GM21723 (cell line): ENCODE measurements around the gene UBAC2.
"Not testable (repeated sequence)": the region's sequence is repeated elsewhere in the genome, so short reads cannot be mapped to it uniquely, and the experiment has no call there.

Source experiments
- ATAC-seq: cut with Tn5 transposase; IDR thresholded peaks from one replicate; pipeline ENCODE4 v1.9.1; 2021; ENCODE audit warnings: mild to moderate bottlenecking, moderate library complexity; ENCODE audit not compliant: unreplicated experiment

The UBAC2 gene

DNA sequence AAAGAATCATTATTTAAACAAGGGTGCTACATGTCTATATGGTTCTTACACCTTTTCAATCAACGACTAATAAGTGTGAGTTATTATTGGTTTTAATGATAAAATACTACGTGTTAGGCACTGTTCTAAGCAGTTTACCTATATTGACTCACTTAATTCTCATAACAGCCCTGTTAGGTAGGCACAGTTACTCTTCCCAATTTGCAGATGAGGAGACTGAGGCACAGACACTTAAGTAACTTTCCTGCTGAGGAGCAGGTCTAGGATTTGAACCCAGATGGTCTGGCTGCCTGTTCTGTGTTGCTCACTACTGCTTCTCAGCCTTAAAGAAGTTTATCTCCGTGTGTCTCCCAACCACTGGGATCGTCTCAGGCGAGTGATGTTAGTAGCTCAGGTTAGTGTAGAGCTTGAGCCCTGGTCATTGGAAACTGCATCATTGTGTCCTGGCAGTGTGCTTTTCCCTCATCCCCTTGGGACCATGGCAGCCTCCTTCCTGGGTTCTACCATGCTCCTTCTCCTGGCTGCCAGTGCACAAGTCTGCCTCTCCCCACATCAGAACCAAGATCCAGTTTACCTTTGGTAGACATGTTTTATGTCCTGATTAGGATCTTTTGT, 10.9 kb downstream of the UBAC2 start:
- no peak for ATAC-seq

DNA sequence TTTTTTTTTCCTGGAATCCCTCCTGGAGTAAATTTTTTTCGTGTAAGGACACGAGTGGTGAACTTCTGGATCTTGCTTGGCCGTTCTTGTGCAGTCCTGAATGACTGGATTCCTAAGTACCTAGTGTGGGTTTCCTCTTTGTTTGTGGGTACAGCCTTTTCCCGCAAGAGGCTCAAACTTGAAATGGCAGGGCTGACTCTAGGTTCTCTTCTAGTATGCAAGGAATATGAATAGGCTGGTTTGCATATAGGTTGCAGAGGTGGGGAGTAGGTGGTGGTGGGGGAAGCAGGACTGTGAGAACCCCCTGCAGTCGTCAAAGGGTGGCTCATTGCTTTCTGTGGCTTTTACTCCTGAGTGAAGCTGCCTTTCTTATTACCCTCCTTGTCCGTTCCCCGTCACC, 13.6 kb downstream of the UBAC2 start:
- ATAC-seq = peak; percentile 73

DNA sequence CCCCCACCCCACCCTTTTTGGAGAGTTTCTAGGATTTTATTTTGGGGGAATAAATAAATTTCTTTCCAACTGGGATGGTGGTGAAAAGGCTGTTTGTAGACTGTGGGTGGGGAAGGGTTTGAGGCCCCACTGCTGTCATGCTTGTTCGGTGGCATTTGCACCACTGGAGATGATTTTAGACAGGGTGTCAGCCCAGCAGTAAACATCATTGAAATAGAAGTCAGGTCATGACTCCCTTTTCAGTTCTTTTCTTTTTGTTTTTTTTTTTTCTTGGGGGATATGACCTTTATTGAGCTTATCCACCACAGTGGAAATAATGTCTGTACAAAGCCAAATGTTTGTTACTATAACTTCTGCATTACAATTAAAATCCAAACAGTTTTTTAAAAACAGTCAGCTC, 14.1 kb downstream of the UBAC2 start:
- no peak for ATAC-seq

DNA sequence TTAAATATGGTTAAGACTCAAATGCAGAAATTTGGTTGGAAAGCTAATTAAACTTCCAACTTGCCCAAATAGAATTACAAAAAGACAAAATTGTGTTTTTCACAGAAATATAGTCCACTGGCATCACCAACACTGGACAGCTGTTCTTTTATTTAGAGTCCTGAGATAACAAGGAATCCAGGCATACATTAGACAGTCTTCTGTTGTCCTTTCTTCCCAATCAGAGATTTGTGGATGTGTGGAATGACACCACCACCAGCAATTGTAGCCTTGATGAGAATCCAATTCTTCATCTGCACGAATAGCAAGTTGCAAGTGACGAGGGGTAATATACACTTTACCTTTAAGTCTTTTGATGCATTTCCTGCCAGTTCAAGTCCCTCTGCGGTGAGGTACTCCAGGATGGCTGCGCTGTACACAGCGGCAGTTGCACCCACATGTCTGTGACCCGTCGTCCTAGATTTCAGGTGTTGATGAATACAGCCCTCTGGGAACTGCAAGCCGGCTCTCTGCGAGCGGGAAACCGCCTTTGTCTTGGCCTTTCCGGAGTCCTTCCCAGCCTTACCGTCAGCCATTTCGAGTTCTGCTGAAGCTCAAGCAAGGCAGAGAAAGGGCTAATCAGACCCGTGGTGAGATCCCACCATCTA, 14.7 kb downstream of the UBAC2 start:
- no peak for ATAC-seq

DNA sequence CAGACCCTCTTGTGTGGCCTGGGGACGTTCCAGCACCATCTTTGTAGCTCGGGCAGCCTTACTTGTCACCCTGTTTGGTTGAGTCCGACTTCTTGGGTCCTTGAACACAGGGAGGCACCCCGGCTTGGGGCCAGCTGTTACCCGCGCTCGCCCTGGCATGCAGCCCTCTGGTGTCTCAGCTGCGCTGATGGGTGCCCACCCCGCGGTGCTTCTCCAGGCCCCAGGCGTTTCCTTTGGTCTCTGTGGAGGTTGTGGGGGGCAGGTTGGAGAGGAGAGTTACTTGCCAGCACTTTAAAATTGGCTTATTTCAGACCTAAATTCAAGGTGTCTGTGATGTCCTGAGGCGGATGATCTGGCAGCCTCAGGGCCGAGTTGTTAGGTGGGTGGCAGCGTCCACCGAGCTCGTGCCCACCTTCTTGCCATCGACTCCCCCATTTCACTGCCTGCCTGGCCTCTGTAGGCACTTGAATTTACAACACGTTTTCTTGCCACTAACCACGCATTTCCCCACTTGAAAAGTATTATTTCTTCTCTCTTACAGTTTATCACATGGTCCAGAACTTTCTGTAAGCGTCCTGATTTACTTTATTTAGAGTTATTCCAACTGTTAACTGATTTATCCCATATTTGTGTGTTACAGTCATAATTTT, 16.9 kb downstream of the UBAC2 start:
- ATAC-seq = no peak

DNA sequence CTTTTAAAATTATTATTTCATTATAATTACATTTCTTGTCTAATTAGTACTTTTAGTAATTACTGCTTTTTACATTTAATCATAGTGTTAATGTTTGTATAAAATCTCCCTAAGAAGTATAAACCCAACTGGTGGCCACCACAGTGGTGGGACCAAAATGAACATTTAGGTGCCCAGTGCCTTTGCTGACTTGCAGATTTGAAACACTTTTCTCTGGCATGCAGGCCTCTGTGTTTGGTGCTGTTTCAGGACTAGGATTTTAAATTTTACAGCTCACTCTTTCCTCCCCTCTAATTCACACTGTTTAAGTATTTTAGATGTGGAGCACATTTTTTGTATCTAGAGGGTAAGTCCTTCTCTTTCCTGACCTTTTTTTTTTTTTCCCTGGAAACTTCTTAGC, 17.5 kb downstream of the UBAC2 start:
- no peak for ATAC-seq

DNA sequence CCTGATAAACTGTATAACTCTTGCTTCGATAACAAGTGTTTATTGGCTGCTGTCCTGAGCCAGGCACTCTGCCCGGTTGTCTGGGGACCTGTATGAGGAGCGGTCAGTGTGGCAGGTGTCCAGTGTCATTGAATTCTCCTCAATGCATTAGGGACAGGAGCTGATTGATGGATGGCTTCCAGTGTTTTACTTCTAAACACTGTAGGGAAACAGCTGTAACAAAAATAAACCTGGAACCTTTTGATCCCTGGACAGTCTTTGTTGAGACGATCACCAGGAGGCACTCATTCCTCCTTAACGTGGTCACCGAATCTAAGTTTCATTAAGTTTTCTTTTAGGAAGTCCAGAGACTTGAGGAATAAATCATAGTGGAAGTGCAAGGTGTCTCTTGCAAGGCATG, 17.9 kb downstream of the UBAC2 start:
- ATAC-seq = no peak

DNA sequence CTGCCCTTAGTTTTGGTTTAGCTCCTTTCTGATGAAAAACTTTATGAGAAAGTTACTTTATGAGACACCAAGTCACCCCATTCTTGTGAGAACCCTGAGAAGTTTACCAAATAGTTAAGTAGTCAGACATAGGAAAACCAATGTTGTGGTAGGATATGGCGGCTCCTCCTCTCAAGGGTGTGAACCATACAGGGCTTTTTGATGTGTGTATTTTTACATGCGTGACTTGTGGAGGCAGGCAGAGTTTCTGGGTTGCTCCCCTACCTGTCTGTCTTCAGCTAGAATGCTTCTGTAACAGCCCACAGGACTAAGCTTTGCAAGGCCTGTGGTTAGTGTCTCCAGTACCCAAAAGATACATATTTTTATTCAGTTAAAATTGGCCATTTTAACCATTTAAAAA, 18.3 kb downstream of the UBAC2 start:
- peak; percentile 59 for ATAC-seq

DNA sequence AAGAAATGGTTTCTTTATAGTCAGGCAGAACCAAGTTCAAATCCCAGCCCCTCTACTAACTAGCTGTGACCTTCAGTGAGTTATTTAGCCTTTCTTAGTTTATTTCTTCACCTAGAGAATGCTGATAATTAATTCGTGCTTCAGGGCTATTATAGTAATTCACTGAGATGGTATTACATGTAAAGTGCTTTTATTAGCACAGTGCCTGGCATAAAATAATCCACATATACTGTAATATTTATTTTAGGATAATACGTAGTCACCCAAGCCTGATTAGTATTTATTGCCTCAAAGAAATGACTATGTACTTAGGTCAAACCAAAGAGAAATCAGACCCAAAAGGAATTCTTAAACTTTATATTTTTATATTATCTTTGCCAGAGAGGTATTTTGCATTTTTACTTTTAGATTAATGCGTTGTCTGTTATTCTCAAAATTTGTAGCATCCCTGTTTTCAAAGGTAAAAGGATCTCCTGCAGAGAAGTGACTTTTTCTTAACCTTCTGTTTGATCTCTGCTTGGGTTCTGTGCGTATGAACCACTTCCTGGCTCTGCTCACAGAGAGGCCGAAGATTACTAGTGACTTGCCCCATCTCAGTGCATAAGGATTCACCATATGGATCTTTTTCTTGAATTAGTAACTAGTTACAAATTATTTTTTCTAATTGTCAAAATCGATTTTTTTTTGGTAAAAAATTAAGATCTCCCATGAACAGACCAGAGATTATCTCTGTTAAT, 19.7 kb downstream of the UBAC2 start:
- ATAC-seq = no peak

DNA sequence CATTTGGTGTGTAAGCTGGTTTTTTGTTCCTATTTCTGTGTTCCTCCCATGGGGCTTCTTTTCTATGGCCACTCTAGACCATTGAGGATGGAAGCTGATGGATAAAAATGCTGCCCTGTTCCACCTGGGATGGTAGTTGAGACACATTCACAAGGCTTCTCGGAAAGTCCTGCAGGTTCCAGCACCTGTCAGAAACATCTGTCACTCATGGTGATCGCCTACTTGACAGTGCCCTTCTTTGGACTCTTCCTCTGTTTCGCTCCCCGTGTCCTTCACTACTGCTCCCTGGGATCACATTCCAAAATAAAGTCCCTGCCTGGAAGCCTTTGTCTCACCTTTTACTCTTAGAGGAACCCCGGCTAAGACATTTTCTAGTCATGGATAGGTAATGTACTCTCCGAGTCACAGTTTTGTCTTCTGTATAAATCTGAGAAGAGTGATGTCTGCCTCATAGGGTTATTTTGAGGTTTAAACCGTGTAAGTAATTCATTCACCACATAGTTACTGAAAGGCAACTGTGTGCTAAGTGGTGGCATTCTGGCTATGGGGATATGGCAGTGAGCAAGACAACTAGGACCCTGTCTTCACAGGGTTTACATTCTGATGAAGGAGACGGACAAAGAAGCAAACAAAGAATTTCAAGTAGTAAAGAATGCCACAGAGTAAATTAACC, 21.0 kb downstream of the UBAC2 start:
- no peak for ATAC-seq

DNA sequence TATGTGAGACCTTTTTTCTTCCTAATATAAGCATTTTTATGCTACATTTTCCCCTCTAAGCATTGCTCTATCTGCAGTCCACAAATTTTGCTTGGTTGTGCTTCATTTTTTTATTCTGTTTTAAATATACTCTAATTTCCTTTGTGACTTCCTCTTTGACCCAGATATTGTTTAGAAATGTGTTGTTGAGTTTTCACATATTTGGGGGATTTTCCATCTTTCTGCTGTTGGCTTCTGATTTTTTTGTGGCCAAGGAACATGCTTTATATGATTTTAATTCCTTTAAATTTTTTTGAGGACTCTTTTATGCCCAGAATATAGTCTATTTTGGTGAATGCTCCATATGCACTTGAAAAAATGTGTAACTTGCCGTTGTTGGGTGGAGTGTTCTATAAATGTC, 22.9 kb downstream of the UBAC2 start:
- no peak for ATAC-seq

DNA sequence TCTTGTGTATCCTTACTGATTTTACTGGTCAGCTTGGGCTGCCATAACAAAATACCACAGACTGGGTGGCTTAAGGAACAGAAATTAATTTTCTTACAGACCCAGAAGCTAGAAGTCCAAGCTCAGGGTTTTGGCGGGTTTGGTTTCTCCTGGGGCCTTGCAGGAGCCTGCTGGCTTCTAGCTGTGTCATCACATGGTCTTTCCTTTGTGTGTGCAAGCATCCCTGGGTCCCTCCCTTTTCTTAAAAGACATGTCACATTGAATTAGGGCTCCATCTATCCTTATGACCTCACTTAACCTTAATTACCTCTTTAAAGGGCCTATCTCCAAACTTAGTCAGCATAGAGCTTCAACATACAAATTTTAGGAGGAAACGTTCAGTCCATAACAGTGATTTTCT, 23.4 kb downstream of the UBAC2 start:
- ATAC-seq = no peak

DNA sequence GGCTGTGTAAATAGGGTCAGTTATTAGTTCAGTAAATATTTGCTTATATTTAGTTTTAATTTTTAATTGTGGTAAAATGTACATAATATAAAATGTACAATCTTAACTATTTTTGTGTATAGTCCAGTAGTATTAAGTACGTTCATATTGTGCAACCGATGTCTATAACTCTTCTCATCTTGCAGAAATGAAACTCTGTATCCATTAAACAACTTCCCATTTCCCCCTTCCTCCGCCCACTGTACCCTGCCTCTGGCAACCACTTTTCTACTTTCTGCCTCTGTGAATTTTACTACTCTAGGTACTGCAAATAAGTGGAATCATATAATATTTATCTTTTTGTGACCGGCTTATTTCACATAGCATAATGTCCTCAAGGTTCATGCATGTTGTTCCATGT, 24.4 kb downstream of the UBAC2 start:
- ATAC-seq = no peak

DNA sequence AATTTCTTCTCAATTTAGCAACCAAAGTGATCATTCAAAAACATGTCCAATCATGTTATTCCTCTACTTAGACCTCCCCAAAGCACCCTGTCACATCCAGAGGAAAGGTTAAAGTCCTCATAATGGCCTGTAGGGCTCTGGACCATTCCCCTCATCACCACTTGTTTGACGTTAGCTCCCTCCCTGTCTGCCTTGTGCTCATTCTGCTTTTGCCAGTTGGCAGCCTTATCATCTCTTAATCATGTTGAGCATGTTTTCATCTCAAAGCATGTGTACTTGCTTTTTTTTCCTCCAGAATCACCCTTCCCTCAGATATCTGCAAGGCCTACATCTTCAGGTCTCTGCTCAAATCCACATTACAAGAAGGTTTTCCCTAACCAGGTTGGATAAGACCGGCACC, 25.9 kb downstream of the UBAC2 start:
- no peak for ATAC-seq

DNA sequence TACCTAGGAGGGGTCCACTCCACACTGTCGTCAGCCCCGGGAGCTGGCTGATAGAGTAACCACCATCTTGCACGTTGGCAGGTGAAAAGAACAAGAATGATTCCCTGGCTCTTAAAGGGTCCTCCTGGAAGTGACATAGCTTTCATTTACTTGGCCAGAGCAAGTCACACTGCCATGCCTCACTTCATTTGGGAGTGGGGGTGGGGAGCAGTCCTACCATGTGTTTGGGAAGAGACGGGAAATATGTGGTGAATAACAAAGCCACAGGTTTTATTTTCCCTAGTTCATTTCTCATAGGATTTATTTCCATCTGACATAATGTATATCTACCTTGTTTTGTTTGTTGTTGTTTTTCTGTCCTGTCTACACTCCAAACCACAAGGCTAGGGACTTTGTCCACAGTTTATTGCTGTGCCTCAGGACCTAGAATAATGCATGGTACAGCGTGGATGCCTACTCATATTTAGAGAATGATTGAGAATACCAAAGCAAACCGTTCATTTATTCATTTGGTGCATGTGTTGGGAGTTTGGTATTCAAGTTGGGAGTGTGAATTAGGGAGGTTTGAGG, 26.8 kb downstream of the UBAC2 start:
- ATAC-seq = no peak

DNA sequence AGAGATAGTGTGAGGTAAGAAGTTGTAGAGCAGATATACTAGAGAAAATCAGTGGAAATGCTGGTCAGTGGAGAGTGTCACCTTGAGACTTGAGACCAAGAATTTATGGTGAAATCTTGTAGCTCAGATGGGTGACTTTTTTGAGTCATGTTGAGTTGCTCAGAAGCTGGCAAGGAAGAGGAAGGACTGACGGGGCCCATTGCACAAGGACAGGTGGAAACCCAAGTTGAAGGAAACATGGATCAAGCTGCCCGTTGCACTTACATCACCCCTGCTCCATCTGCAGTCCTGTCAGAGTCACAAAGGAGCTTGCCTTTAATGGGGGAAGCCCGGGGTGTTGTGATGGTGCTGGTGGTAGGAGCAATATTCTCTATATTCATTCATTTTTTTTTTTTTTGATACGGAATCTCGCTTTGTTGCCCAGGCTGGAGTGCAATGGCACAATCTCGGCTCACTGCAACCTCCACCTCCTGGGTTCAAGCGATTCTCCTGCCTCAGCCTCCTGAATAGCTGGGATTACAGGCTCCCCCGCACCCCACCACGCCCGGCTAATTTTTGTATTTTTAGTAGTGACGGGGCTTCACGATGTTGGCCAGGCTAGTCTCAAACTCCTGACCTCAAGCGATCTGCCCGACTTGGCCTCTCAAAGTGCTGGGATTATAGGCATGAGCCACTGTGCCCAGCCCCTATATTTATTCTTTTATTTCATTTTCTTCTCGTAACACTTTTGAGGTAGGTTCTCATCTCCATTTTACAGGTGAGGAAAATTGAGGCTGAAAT, 27.4 kb downstream of the UBAC2 start:
- ATAC-seq = no peak

DNA sequence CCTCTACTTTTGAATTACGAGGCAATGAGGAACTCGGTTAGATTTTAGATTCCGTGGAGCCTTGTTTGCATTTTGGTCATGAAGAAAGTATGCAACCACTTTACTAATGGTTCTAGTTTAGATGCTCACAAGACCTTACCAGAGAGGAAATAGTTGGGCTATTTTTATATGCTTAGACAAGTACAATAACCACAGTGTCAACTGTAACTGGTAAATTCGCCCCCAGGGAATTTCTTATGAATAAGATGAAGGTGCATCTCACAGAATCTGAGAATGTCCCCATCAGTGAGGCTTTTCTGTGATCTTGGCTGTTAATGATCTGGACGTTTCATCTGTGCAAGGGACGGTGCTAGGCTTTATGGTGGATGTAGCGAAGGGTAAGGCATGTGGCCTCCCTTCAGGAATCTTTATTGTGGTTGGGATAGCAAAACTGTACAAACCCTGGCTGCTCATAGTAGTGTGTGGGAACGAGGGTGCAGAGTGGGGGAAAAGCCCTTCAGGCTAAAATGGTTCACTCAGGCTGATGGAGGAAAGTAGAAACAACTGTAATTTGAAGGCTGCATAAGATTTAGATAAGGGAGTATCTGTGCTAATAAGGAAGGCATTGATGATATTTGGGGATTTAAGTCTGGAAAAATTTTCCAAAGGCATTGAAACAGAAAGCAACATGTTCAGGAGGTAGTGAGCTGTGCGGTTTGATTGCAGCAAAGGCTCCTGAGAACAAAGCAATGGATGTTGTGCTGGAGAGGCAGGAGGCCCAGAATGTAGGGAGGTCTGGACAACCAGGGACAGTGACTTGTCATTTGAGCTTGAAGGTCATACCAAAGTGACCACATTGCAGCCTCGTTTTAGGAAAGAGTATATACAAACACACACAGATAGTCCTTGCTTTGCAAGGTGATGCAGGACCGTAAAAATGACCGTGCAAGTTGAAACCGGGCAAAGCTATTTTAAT, 28.4 kb downstream of the UBAC2 start:
- ATAC-seq = peak; percentile 86

DNA sequence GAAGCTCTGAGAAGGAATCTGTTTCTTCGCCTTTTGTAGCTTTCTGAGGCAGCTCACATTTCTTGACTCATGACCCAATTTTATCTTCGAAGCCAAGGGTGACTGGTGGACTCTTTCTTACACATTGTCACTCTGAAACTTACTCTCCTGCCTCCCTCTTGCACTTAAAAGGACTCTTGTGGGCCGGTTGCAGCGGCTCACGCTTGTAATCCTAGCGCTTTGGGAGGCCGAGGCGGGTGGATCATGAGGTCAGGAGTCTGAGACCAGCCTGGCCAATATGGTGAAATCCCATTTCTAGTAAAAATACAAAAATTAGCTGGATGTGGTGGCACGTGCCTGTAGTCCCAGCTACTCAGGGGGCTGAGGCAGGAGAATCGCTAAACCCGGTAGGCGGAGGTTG, 29.9 kb downstream of the UBAC2 start:
- not testable (repeated sequence) for ATAC-seq

DNA sequence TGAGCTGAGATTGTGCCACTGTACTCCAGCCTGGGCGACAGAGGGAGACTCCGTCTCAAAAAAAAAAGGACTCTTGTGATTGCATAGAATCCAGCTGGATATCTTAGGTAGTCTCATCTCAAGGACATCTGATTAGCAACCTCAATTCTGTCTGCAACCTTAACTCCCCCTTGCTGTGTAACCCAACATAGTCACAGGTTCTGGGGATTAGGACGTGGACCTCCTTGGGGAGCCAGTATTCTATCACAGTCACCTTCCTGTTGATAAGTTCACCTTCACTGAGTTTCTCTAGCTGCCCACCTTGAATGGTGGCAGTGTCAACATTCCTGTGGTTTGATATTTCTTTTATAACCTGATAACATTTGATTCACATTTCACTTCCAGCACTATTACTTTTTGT, 30.3 kb downstream of the UBAC2 start:
- no peak for ATAC-seq
